Lung (tissue), 12 donors: ENCODE data around the gene SIN3A. TPM values are rescaled to one million over a fixed set of nuclear protein-coding genes. Genes with fewer than 3 reads are reported as not detected.
"Not testable (repeated sequence)": the region's sequence is repeated elsewhere in the genome, so short reads cannot be mapped to it uniquely, and the experiment has no call there.

Experiments
- ATAC-seq: fragments of 200-7000 bp; cut with Tn5 transposase; one replicate; pipeline ENCODE4 v1.9.1; 2020; ENCODE audit warnings: moderate number of reproducible peaks; ENCODE audit not compliant: insufficient read depth, low FRiP score
- DNase-seq, 3 donors: peaks; one replicate each; pipeline ENCODE4 v3.0.0-alpha.2; 2013 to 2017
- H3K27ac ChIP-seq, 2 donors: one replicate each; pipeline ENCODE4 v1.5.1; 2013; ENCODE audit warnings: mild to moderate bottlenecking in 2 of 2, moderate library complexity in 2 of 2, control low read depth in 1 of 2, inconsistent platforms in 1 of 2, low read depth in 1 of 2, low read length in 1 of 2
- H3K27me3 ChIP-seq, 3 donors: one replicate each; pipeline ENCODE4 v1.5.1; 2013; ENCODE audit warnings: low read length in 2 of 3; ENCODE audit not compliant: control insufficient read depth in 3 of 3, insufficient read depth in 3 of 3
- H3K36me3 ChIP-seq, 4 donors: one replicate each; pipeline ENCODE4 v1.5.1; 2013; ENCODE audit warnings: low read length in 4 of 4, mild to moderate bottlenecking in 1 of 4, moderate library complexity in 1 of 4; ENCODE audit not compliant: control insufficient read depth in 4 of 4, insufficient read depth in 4 of 4
- H3K4me1 ChIP-seq, 5 donors: one replicate each; pipeline ENCODE4 v1.5.1; 2013; ENCODE audit warnings: low read length in 5 of 5, mild to moderate bottlenecking in 2 of 5, moderate library complexity in 1 of 5; ENCODE audit not compliant: control insufficient read depth in 5 of 5, insufficient read depth in 5 of 5
- H3K4me3 ChIP-seq: one replicate; pipeline ENCODE4 v1.5.1; 2013; ENCODE audit warnings: mild to moderate bottlenecking, control low read depth, moderate library complexity
- H3K9ac ChIP-seq, 2 donors: one replicate each; pipeline ENCODE4 v1.5.1; 2013; ENCODE audit warnings: low read length in 2 of 2, control low read depth in 1 of 2; ENCODE audit not compliant: insufficient read depth in 1 of 2
- H3K9me3 ChIP-seq, 4 donors: one replicate each; pipeline ENCODE4 v1.5.1; 2013; ENCODE audit warnings: low read length in 3 of 4, mild to moderate bottlenecking in 1 of 4, moderate library complexity in 1 of 4; ENCODE audit not compliant: control insufficient read depth in 4 of 4, insufficient read depth in 3 of 4
- CTCF ChIP-seq: IDR thresholded peaks from 2 replicates; pipeline ENCODE4 v1.5.1; 2012; ENCODE audit warnings: mild to moderate bottlenecking; ENCODE audit errors: control extremely low read depth, extremely low read depth
- WGBS, 2 donors: extraction: QIAGEN DNeasy Blood & Tissue Kit; methylation state at CpG; one replicate each; pipeline ENCODE4 v1.1.7; 2013; 5-methylcytosine and 5-hydroxymethylcytosine counted together
- polyA plus RNA-seq, 2 donors: library from polyadenylated mRNA; stranded (reverse); fragments of 200-250 nt; gene quantifications; one replicate each; pipeline ENCODE4 v1.2.1, GENCODE V29; 2013
- total RNA-seq, 2 donors: library from RNA; depleted of rRNA in 1 of 2; stranded (reverse); fragments of >200 nt in 1 of 2; gene quantifications; one replicate each; pipeline ENCODE4 v1.2.1, GENCODE V29; 2014 to 2021
- donor health status: control.
- donor health status: control.
- donor health status: Bipolar disorder and iron deficiency.
- donor health status: healthy.
- donor health status: DM: yes; HTN: yes; CAD: no.

Gene SIN3A
- total and polyA plus RNA-seq, 4 donors = 9.8 to 86.1 (median 43.0) TPM

GRCh38 chr15:75347222-75348033 lies 104.1 kb downstream of the SIN3A start:
- H3K4me1 ChIP-seq = peaks cover 0 to 17% (median 4%) of the 10 kb centered on the region in 5 donors
- H3K27ac ChIP-seq = peak overlapping the region; percentile 27 to 85
- 0 to 1% methylated on average over 65 of the region's 65 CpGs for WGBS, 2 donors
- no peak for TF ChIP-seq CTCF
- H3K9ac ChIP-seq = peak overlapping the region in 1 of 2 donors; percentile 44
- H3K4me3 ChIP-seq = peak overlapping the region; percentile 79
- ATAC-seq (peak; percentile 59), DNase-seq (peak; percentile 38 to 57 (median 47))
- H3K36me3 ChIP-seq = no peaks in the 10 kb centered on the region
- peaks cover 0 to 14% (median 9%) of the 10 kb centered on the region in 3 donors for H3K27me3 ChIP-seq
- no peaks in the 10 kb centered on the region for H3K9me3 ChIP-seq

- Histone ChIP-seq H3K4me3 (peak within 1 kb of the TSS; percentile 79), H3K9ac (peak within 1 kb of the TSS in 1 of 2 donors; percentile 44), H3K36me3 (no peaks in the 10 kb centered on the region), H3K9me3 (no peaks in the 10 kb centered on the region), H3K4me1 (peaks cover 0 to 17% (median 4%) of the 10 kb centered on the region in 5 donors), H3K27ac (peak within 1 kb of the TSS; percentile 27 to 85), H3K27me3 (peaks cover 0 to 14% (median 9%) of the 10 kb centered on the region in 3 donors)
- ATAC-seq (no peak), DNase-seq (no peak)
- no peak for TF ChIP-seq CTCF
- WGBS, 2 donors = 13 to 14% methylated on average over 20 of the region's 20 CpGs
Observed at GRCh38 chr15:75346796-75347221, 104.7 kb downstream of the SIN3A start, which contains the start of gene NEIL1. TSS of gene NEIL1 (plus strand) at chr15:75347039. CDS start at chr15:75348906, 1,867 bp downstream.

- not testable (repeated sequence) for H3K9me3 ChIP-seq, H3K4me3 ChIP-seq, ATAC-seq, H3K9ac ChIP-seq, H3K27ac ChIP-seq, H3K36me3 ChIP-seq
- peak in 2 of 3 donors; percentile 22 to 35 for DNase-seq
- Histone ChIP-seq H3K27me3 (peaks cover 0 to 11% (median 9%) of the 10 kb centered on the region in 3 donors), H3K4me1 (peaks cover 0 to 13% (median 4%) of the 10 kb centered on the region in 5 donors)
- 42 to 54% methylated on average over 8 of the region's 8 CpGs for WGBS, 2 donors
Observed at GRCh38 chr15:75343953-75344352, 107.5 kb downstream of the SIN3A start.

- no peaks in the 10 kb centered on the region for H3K9me3 ChIP-seq
- H3K4me3 ChIP-seq = no peak overlapping the region
- no peak overlapping the region for H3K27ac ChIP-seq
Observed at GRCh38 chr15:75342221-75342620, 109.3 kb downstream of the SIN3A start.

More at GRCh38 chr15:75342221-75342620, 109.3 kb downstream of the SIN3A start:
- H3K4me1 ChIP-seq = peaks cover 0 to 5% (median 0%) of the 10 kb centered on the region in 5 donors
- no peak for TF ChIP-seq CTCF
- no peak overlapping the region for H3K9ac ChIP-seq
- H3K27me3 ChIP-seq = peaks cover 0 to 10% (median 5%) of the 10 kb centered on the region in 3 donors
- peaks cover 0 to 11% (median 2%) of the 10 kb centered on the region in 4 donors for H3K36me3 ChIP-seq
- 90 to 96% methylated on average over 6 of the region's 6 CpGs for WGBS, 2 donors
- DNase-seq (no peak), ATAC-seq (no peak)
